ENCODE results near the gene PSMC5. TPM values are rescaled to one million over a fixed set of nuclear protein-coding genes. Genes with fewer than 3 reads are reported as not detected.
A peak's percentile ranks its signal among the peaks of the same experiment; 100 is the strongest.

Gene PSMC5
- total RNA-seq, 1 experiment from 2014 or later = 152 TPM

- TF ChIP-seq, protein P1, sequence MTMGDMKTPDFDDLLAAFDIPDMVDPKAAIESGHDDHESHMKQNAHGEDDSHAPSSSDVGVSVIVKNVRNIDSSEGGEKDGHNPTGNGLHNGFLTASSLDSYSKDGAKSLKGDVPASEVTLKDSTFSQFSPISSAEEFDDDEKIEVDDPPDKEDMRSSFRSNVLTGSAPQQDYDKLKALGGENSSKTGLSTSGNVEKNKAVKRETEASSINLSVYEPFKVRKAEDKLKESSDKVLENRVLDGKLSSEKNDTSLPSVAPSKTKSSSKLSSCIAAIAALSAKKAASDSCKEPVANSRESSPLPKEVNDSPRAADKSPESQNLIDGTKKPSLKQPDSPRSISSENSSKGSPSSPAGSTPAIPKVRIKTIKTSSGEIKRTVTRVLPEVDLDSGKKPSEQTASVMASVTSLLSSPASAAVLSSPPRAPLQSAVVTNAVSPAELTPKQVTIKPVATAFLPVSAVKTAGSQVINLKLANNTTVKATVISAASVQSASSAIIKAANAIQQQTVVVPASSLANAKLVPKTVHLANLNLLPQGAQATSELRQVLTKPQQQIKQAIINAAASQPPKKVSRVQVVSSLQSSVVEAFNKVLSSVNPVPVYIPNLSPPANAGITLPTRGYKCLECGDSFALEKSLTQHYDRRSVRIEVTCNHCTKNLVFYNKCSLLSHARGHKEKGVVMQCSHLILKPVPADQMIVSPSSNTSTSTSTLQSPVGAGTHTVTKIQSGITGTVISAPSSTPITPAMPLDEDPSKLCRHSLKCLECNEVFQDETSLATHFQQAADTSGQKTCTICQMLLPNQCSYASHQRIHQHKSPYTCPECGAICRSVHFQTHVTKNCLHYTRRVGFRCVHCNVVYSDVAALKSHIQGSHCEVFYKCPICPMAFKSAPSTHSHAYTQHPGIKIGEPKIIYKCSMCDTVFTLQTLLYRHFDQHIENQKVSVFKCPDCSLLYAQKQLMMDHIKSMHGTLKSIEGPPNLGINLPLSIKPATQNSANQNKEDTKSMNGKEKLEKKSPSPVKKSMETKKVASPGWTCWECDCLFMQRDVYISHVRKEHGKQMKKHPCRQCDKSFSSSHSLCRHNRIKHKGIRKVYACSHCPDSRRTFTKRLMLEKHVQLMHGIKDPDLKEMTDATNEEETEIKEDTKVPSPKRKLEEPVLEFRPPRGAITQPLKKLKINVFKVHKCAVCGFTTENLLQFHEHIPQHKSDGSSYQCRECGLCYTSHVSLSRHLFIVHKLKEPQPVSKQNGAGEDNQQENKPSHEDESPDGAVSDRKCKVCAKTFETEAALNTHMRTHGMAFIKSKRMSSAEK (CRISPR knock-in tag; IDR thresholded peaks at IDR 0.05; ENCODE audit: borderline replicate concordance) = no peak
- TF ChIP-seq NR2C2 (CRISPR knock-in tag; IDR thresholded peaks at IDR 0.05) (no peak), USF2 (CRISPR knock-in tag; IDR thresholded peaks at IDR 0.05) (no peak)
- TF ChIP-seq, protein P2, sequence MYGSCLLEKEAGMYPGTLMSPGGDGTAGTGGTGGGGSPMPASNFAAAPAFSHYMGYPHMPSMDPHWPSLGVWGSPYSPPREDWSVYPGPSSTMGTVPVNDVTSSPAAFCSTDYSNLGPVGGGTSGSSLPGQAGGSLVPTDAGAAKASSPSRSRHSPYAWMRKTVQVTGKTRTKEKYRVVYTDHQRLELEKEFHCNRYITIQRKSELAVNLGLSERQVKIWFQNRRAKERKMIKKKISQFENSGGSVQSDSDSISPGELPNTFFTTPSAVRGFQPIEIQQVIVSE (CRISPR knock-in tag; IDR thresholded peaks at IDR 0.05; ENCODE audit: borderline replicate concordance) = no peak
These were observed 7.4 kb upstream of the PSMC5 start (continued) for GRCh38 chr17:63819585-63820537.

DNA sequence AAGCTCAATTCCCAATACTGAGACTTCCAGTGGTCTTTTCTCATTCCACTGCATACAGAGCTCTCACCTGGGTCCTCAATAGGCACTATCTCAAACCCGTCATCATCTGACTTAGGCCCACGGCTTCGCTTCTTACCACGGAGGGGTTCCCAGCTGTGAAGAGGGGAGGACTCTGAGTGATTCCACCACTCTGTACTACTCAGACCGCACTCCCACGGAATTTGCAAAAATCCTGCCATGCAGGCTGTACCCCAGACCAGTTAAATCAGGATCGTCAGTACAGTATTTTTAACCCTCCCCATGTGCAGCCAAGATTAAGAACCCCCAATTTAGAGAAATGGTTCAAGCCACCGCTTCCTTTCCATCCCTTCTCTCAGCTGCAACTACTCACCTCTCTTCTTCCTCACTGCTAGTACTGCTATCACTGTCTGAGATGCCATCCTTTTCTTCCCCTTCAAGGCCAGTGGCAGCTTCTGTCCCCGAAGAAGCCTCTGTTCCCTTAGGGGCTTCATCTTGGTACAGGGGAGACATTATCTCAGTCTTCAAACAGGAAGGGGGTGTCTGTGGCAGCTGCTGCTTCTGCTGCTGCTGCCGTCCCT, 6.2 kb upstream of the PSMC5 start:
- H3K36me3 Mint-ChIP-seq = peaks cover 96% of the 10 kb centered on the region
- no peak overlapping the region for H3K4me3 Mint-ChIP-seq
- ChIA-PET POLR2A (no interaction called here), CTCF (interaction anchor here (1.5 kb wide), 1 partner anchor 14 kb away, joined by 4 read pairs; no protein-coding TSS in a partner anchor)
- ATAC-seq (no peak), DNase-seq (ENCODE audit: low spot score) (no peak)
- H3K9me3 Mint-ChIP-seq = no peaks in the 10 kb centered on the region
- H3K27me3 Mint-ChIP-seq (ENCODE audit: low read depth) = no peaks in the 10 kb centered on the region; the same call in 1 of the 2 replicates
- peaks cover 7% of the 10 kb centered on the region for H3K4me1 Mint-ChIP-seq
- H3K27ac Mint-ChIP-seq = peak overlapping the region; percentile 38
- TF ChIP-seq ARID4B (CRISPR knock-in tag; IDR thresholded peaks at IDR 0.05; ENCODE audit: borderline replicate concordance) (no peak), USF2 (CRISPR knock-in tag; IDR thresholded peaks at IDR 0.05) (no peak), PRRX2 (CRISPR knock-in tag; IDR thresholded peaks at IDR 0.05) (no peak), PRDM15 (CRISPR knock-in tag; IDR thresholded peaks at IDR 0.05) (no peak), NR2C2 (CRISPR knock-in tag; IDR thresholded peaks at IDR 0.05) (no peak), CBFB (CRISPR knock-in tag; IDR thresholded peaks at IDR 0.05; ENCODE audit: low read depth) (no peak), GTF2I (CRISPR knock-in tag; conservative IDR thresholded peaks at IDR 0.05) (no peak)
- TF ChIP-seq, protein P3, sequence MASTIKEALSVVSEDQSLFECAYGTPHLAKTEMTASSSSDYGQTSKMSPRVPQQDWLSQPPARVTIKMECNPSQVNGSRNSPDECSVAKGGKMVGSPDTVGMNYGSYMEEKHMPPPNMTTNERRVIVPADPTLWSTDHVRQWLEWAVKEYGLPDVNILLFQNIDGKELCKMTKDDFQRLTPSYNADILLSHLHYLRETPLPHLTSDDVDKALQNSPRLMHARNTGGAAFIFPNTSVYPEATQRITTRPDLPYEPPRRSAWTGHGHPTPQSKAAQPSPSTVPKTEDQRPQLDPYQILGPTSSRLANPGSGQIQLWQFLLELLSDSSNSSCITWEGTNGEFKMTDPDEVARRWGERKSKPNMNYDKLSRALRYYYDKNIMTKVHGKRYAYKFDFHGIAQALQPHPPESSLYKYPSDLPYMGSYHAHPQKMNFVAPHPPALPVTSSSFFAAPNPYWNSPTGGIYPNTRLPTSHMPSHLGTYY (CRISPR knock-in tag; IDR thresholded peaks at IDR 0.05) = no peak
- TF ChIP-seq, protein P2 (CRISPR knock-in tag; IDR thresholded peaks at IDR 0.05; ENCODE audit: borderline replicate concordance) = no peak
- TF ChIP-seq, protein P4, sequence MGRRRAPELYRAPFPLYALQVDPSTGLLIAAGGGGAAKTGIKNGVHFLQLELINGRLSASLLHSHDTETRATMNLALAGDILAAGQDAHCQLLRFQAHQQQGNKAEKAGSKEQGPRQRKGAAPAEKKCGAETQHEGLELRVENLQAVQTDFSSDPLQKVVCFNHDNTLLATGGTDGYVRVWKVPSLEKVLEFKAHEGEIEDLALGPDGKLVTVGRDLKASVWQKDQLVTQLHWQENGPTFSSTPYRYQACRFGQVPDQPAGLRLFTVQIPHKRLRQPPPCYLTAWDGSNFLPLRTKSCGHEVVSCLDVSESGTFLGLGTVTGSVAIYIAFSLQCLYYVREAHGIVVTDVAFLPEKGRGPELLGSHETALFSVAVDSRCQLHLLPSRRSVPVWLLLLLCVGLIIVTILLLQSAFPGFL (CRISPR knock-in tag; IDR thresholded peaks at IDR 0.05; ENCODE audit: borderline replicate concordance) = no peak

Data from WTC11 (cell line).